GM18519 (cell line): ENCODE measurements around the gene PDCD5.
A peak's percentile ranks its signal among the peaks of the same experiment; 100 is the strongest.
"Not testable (repeated sequence)": the region's sequence is repeated elsewhere in the genome, so short reads cannot be mapped to it uniquely, and the experiment has no call there.

ENCODE experiments used
- ATAC-seq: cut with Tn5 transposase; IDR thresholded peaks from one replicate; pipeline ENCODE4 v1.9.1; 2021; ENCODE audit warnings: mild to moderate bottlenecking, moderate library complexity; ENCODE audit not compliant: unreplicated experiment, low FRiP score

The PDCD5 gene

GRCh38 chr19:32580901-32581704 is at the start of gene PDCD5:
Gene PDCD5 (plus strand): TSS chr19:32581190. CDS start chr19:32581262, 72 bp downstream.
- ATAC-seq, result peak; percentile 83

- ATAC-seq, result no peak
These were observed 48.8 kb upstream of the PDCD5 start for GRCh38 chr19:32532233-32532632.

GRCh38 chr19:32537580-32537979 is 43.4 kb upstream of the PDCD5 start:
- ATAC-seq, result no peak

- no peak for ATAC-seq
These were observed 41.6 kb upstream of the PDCD5 start for GRCh38 chr19:32539240-32539916.

- no peak for ATAC-seq
These were observed 40.4 kb upstream of the PDCD5 start for GRCh38 chr19:32540621-32541020.

- not testable (repeated sequence) for ATAC-seq
These were observed 39.6 kb upstream of the PDCD5 start for GRCh38 chr19:32541376-32541775.

GRCh38 chr19:32542477-32543108 is 38.4 kb upstream of the PDCD5 start:
- no peak for ATAC-seq

- ATAC-seq, result no peak
These were observed 37.7 kb upstream of the PDCD5 start for GRCh38 chr19:32543115-32543900.

- ATAC-seq, result no peak
These were observed 36.1 kb upstream of the PDCD5 start for GRCh38 chr19:32544917-32545316.

GRCh38 chr19:32550666-32551065 is 30.3 kb upstream of the PDCD5 start:
- no peak for ATAC-seq

GRCh38 chr19:32555786-32556185 is 25.2 kb upstream of the PDCD5 start:
- no peak for ATAC-seq

- ATAC-seq, result no peak
These were observed 22.3 kb upstream of the PDCD5 start for GRCh38 chr19:32558607-32559228.

- no peak for ATAC-seq
These were observed 17.2 kb upstream of the PDCD5 start for GRCh38 chr19:32563761-32564160.

GRCh38 chr19:32566246-32566830 is 14.7 kb upstream of the PDCD5 start:
- no peak for ATAC-seq

GRCh38 chr19:32567486-32567885 is 13.5 kb upstream of the PDCD5 start:
- ATAC-seq, result no peak

- ATAC-seq, result no peak
These were observed 10.8 kb upstream of the PDCD5 start for GRCh38 chr19:32570081-32570785.

- not testable (repeated sequence) for ATAC-seq
These were observed 9.4 kb upstream of the PDCD5 start for GRCh38 chr19:32571471-32572075.

GRCh38 chr19:32572700-32573491 is 8.1 kb upstream of the PDCD5 start:
- not testable (repeated sequence) for ATAC-seq
